Cardiac fibroblast (primary cell): ENCODE measurements around the gene LRMDA.

ENCODE experiments used
- DNase-seq, 2 donors: peaks; one replicate each; pipeline versions ENCODE4 v3.0.0 to v3.0.0-alpha.2; 2010; ENCODE audit warnings: low read depth in 2 of 2
- H3K4me3 ChIP-seq, 2 donors: replicated peaks in 1 of 2; 1 replicate in 1 of 2; 2 replicates in 1 of 2; pipeline ENCODE4 v1.5.1; 2011; ENCODE audit warnings: low read depth in 2 of 2, low read length in 2 of 2, mild to moderate bottlenecking in 2 of 2, moderate library complexity in 1 of 2
- TF ChIP-seq, protein P1 (sequence below): IDR thresholded peaks from one replicate; pipeline ENCODE4 v1.5.1; 2011; ENCODE audit warnings: low read depth, mild to moderate bottlenecking, low read length, inconsistent platforms

LRMDA gene

DNA sequence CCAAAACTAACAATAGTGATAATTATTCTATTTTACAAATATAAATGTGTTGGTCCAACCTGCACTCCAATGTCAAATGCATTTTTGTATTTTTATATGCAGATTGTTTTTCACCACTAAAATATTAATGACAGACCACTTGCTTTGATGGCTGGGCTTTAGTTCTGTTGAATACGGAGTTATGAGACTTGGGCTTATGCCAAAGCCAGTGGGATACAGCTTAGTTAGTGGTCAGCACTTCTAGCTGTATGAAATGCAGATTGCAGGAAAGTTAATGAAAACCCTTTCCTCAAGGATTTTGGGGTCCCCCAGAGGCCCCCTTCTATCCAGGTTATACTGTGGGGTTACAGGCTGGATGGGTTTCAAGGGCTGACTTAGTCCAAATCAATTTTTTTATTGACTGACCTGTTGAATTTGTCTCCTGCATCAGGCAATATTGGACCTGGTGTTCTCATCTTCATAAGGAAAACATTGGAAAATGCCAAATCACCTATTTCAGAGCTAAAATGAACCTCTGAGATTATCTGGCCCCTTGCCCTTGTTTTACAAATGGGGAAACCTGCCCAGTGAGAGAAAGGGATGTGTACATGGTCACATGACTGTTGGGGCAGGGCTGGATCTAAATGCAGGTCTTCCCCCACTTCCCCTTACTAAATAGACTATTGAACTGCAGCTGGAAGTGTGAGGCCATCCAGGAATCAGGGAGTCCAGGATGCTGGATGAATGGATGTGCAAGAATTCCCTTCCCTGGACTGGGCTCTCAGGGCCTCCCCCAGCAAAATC is 1120.9 kb downstream of the LRMDA start:
- TF ChIP-seq, protein P1, sequence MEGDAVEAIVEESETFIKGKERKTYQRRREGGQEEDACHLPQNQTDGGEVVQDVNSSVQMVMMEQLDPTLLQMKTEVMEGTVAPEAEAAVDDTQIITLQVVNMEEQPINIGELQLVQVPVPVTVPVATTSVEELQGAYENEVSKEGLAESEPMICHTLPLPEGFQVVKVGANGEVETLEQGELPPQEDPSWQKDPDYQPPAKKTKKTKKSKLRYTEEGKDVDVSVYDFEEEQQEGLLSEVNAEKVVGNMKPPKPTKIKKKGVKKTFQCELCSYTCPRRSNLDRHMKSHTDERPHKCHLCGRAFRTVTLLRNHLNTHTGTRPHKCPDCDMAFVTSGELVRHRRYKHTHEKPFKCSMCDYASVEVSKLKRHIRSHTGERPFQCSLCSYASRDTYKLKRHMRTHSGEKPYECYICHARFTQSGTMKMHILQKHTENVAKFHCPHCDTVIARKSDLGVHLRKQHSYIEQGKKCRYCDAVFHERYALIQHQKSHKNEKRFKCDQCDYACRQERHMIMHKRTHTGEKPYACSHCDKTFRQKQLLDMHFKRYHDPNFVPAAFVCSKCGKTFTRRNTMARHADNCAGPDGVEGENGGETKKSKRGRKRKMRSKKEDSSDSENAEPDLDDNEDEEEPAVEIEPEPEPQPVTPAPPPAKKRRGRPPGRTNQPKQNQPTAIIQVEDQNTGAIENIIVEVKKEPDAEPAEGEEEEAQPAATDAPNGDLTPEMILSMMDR: no peak
- no peak for DNase-seq

DNA sequence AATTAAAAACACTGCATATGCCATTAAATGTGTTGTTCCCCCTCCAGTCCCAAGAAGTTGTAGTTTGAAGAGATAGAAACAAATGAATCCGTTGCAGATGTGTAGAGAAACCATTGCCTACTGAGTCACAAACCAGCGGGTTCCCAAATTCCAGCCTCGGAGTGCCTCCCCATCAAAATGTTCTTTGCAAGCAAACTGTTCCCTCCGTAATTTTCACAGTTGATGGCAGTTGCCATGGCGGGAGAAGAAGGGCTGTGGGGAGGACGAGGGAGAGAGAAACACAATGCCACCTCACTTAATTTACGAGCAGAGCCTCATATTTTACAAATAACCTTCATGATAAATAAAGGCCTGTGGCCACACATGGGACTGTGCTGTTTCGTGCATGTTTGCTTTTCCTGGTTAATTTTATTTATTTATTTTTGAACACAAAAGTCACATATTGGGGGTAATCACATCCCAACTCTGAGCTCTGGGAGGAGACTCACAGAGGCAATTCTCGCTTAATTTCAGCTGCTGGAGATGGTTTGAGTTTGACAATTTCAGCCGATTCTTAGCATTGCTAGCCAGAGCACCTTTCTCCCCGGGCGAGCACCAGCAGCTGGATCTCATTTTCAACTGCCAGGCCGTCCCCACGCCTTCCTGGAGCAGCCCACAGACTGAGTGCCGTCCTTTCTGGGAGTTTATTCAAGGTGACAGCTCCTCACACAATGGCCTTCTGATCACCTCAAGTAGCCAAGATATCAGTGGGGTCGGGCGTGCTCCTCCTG is 1122.0 kb downstream of the LRMDA start:
- TF ChIP-seq, protein P1: no peak
- DNase-seq: no peak
- no peak overlapping the region for H3K4me3 ChIP-seq

More for the DNA sequence above, 1120.9 kb downstream of the LRMDA start:
- H3K4me3 ChIP-seq: no peak overlapping the region

DNA sequence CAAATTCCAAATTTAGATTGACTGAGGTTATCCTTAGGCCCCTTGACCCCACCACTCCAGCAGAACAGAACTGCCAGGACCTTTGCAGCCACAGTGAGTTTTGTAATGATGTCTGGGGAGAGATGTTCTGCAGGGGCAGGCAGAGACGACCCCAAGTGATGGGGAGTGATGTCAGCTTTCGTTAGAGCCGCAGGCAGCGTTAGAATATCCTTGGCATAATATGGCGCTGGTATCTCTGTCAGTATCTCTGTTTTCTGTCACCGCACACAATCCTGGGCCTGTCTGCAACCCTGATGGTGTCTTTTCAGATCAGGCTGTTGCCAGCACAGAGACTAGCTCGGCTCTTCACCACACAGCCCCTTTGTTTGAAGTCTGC is 1122.6 kb downstream of the LRMDA start:
- H3K4me3 ChIP-seq: no peak overlapping the region
- TF ChIP-seq, protein P1: no peak
- DNase-seq: no peak

DNA sequence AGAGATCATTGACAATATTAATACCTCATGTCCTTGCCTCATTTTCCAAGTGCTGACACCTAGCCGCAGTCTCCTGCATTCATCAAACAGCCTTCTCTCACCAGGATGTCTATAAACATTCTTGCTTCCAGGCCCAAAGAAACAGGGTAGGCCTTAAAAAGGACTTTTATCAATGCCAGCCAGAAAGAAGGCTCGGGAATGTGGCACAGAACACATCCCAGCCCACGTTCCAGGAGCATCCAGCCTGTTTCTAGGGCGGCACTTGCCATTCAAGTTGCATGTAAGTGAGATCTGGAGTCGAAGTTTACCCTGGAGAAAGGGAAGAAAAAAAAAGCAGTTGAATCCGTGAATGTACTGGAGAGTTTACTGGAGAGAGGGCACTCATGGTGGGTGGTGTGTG is 1123.1 kb downstream of the LRMDA start:
- no peak overlapping the region for H3K4me3 ChIP-seq
- TF ChIP-seq, protein P1: no peak
- no peak for DNase-seq

DNA sequence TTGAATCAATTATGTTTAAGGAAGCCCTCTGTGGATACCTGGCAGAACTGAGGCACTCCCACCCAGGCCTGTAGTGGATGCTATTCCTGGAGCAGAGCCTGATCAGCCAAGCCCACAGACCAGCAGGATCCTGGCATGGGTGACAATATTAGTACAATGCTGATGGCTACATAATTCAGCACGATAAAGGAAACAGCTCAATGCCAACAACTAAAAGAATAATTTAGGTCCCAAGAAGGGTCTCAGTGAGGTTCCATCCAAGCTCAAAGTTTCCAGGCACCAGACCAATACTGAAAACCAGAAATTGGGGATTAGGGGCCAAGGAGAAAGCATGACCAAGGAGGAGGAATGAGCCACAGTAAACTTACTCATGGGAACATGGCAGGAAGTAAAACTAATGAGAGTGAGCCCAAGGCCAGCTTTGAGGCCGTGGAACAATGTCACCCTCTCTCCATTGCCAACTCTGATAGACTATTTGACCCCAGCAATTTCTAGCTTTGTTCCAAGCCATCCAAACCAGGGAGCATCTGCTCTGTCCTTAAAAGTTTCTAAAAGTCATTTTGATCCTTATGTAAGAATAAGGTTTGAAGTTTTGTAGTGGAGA is 1123.7 kb downstream of the LRMDA start:
- H3K4me3 ChIP-seq: no peak overlapping the region
- TF ChIP-seq, protein P1: no peak
- DNase-seq: no peak

DNA sequence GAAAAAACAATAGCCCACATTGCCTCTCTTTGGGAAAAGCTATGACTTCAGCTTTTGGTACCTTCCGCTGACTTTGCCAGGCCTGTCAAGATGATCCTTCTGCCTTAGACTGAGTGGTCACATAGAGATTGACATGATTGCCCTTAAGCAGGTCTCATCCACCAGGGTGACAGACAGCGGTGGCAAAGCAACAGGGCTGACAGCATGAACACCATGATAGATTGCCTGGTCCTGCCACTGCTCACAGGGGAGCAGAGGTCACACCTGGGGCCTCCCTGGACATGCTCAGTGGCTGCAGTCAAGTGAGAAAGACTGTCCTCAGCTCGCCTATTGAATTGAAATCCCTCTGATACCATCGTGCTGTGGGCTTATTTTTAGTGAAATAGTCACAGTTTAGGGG is 1125.9 kb downstream of the LRMDA start:
- DNase-seq: no peak
- TF ChIP-seq, protein P1: no peak
- no peak overlapping the region for H3K4me3 ChIP-seq
